WTC11 (cell line): Measurements from ENCODE around the gene FAM131C. TPM values are rescaled to one million over a fixed set of nuclear protein-coding genes. Genes with fewer than 3 reads are reported as not detected.

Source experiments
- ATAC-seq: fragments of 200-7000 bp; cut with Tn5 transposase; 2 replicates; pipeline ENCODE4 v1.10.0; 2021; ENCODE audit warnings: mild to moderate bottlenecking, moderate library complexity
- CTCF ChIA-PET: fragments of 300-600 bp; sonication (Branson Sonifier 250); formaldehyde crosslinking; loops from one replicate; lab custom pipeline; 2021; ENCODE audit warnings: antibody characterized with exemption; lab: Charles Lee
- POLR2A ChIA-PET: fragments of 350-600 bp; sonication (Branson Sonifier 250); formaldehyde crosslinking; loops from one replicate; lab custom pipeline; 2021; ENCODE audit warnings: antibody characterized with exemption; lab: Charles Lee
- DNase-seq: peaks from one replicate; pipeline ENCODE4 v3.0.0; 2021; ENCODE audit warnings: low spot score
- H3K27ac Mint-ChIP-seq: 2 replicates; pipeline ENCODE4 v1.8.0; 2021; ENCODE audit warnings: mixed read lengths
- H3K27me3 Mint-ChIP-seq: 2 replicates; pipeline ENCODE4 v1.8.0; 2021; ENCODE audit warnings: low read depth, mild to moderate bottlenecking, moderate library complexity, mixed read lengths
- H3K36me3 Mint-ChIP-seq: 2 replicates; pipeline ENCODE4 v1.8.0; 2021; ENCODE audit warnings: mixed read lengths
- H3K4me1 Mint-ChIP-seq: 2 replicates; pipeline ENCODE4 v1.8.0; 2022; ENCODE audit warnings: mixed read lengths
- H3K4me3 Mint-ChIP-seq: 2 replicates; pipeline ENCODE4 v1.8.0; 2021; ENCODE audit warnings: mild to moderate bottlenecking, moderate library complexity, mixed read lengths
- H3K9me3 Mint-ChIP-seq: 2 replicates; pipeline ENCODE4 v1.8.0; 2021; ENCODE audit warnings: mixed read lengths
- CBFB ChIP-seq: sonication (generic); formaldehyde crosslinking; IDR thresholded peaks from 2 replicates; pipeline ENCODE4 v1.8.1; 2022; ENCODE audit warnings: mild to moderate bottlenecking, low read depth, missing genetic modification reagents
- EMX1 ChIP-seq: fragments of 250-450 bp; sonication (Bioruptor Pico); IDR thresholded peaks from 2 replicates; pipeline ENCODE4 v1.8.0; 2021; ENCODE audit warnings: mild to moderate bottlenecking
- HMGA2 ChIP-seq: fragments of 250-450 bp; sonication (Bioruptor Pico); IDR thresholded peaks from 2 replicates; pipeline ENCODE4 v1.4.0; 2021; ENCODE audit warnings: mild to moderate bottlenecking, moderate library complexity
- IRF2 ChIP-seq: sonication (generic); formaldehyde crosslinking; IDR thresholded peaks from 2 replicates; pipeline ENCODE4 v1.8.0; 2022; ENCODE audit warnings: low read depth, missing genetic modification reagents, borderline replicate concordance
- MYBL2 ChIP-seq: sonication (generic); formaldehyde crosslinking; IDR thresholded peaks from 2 replicates; pipeline ENCODE4 v1.8.1; 2023; ENCODE audit warnings: mild to moderate bottlenecking, moderate library complexity, missing genetic modification reagents
- ZNF138 ChIP-seq: sonication (generic); formaldehyde crosslinking; conservative IDR thresholded peaks from 2 replicates; pipeline ENCODE4 v1.8.1; 2022; ENCODE audit warnings: mild to moderate bottlenecking, moderate library complexity, missing genetic modification reagents
- total RNA-seq: library from RNA; stranded (reverse); gene quantifications from 3 replicates; pipeline ENCODE4 v1.2.3, GENCODE V29; 2021
- TF ChIP-seq, protein P1 (sequence below): fragments of 250-450 bp; sonication (Bioruptor Pico); IDR thresholded peaks from 2 replicates; pipeline ENCODE4 v1.9.0; 2021; ENCODE audit warnings: mild to moderate bottlenecking
- TF ChIP-seq, protein P2 (sequence below): sonication (generic); formaldehyde crosslinking; IDR thresholded peaks from 2 replicates; pipeline ENCODE4 v1.8.1; 2023; ENCODE audit warnings: mild to moderate bottlenecking, moderate library complexity, missing genetic modification reagents
- TF ChIP-seq, protein P3 (sequence below): fragments of 250-450 bp; sonication (Bioruptor Pico); IDR thresholded peaks from 2 replicates; pipeline ENCODE4 v1.9.0; 2021; ENCODE audit warnings: moderate library complexity, mild to moderate bottlenecking, inconsistent platforms, borderline replicate concordance
- TF ChIP-seq, protein P4 (sequence below): sonication (generic); formaldehyde crosslinking; IDR thresholded peaks from 2 replicates; pipeline ENCODE4 v1.8.0; 2022; ENCODE audit warnings: missing genetic modification reagents
- TF ChIP-seq, protein P5 (sequence below): sonication (generic); formaldehyde crosslinking; IDR thresholded peaks from 2 replicates; pipeline ENCODE4 v1.8.0; 2023; ENCODE audit warnings: mild to moderate bottlenecking, missing genetic modification reagents
- TF ChIP-seq, protein P6 (sequence below): sonication (generic); formaldehyde crosslinking; IDR thresholded peaks from 2 replicates; pipeline ENCODE4 v1.8.1; 2023; ENCODE audit warnings: mild to moderate bottlenecking, missing genetic modification reagents, borderline replicate concordance
- TF ChIP-seq, protein P7 (sequence below): sonication (generic); formaldehyde crosslinking; IDR thresholded peaks from 2 replicates; pipeline ENCODE4 v1.8.0; 2023; ENCODE audit warnings: missing genetic modification reagents
- TF ChIP-seq, protein P8 (sequence below): sonication (generic); formaldehyde crosslinking; IDR thresholded peaks from 2 replicates; pipeline ENCODE4 v1.8.1; 2023; ENCODE audit warnings: mild to moderate bottlenecking, missing genetic modification reagents, moderate library complexity

FAM131C gene
- total RNA-seq, 1 experiment from 2014 or later, result 1.4 TPM

DNA sequence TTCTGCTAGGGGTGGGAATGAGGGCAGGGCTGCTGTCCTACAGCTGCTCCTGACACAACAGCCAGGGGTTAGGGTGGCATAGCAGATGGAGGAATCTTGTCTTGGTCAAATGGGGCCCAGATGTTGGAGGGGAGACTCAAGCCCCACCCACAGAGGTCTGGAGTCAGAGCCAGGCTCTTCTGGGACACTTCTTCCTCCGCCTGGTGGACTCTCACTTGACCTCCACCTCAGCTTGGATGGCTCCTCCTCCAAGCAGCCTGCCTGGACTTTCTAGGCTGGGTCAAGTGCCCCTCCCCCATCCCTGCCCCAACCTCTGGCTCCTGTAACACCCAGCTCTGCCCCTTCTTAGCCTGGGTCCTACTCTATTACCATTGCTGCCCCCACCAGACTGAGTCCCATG lies 47.0 kb upstream of the FAM131C start:
- ChIA-PET CTCF (interaction anchor here (0.8 to 8.2 kb wide), 4 partner anchors 35 to 55 kb away, joined by 3 to 61 read pairs (median 15); partner anchors contain the start of gene EPHA2), POLR2A (no interaction called here)
- no peaks in the 10 kb centered on the region for H3K9me3 Mint-ChIP-seq
- no peaks in the 10 kb centered on the region for H3K27me3 Mint-ChIP-seq
- ATAC-seq, result peak; percentile 11; the same call in 1 of the 2 replicates
- peaks cover 67% of the 10 kb centered on the region for H3K4me1 Mint-ChIP-seq
- no peak overlapping the region for H3K4me3 Mint-ChIP-seq
- H3K36me3 Mint-ChIP-seq, result peaks cover 10% of the 10 kb centered on the region
- H3K27ac Mint-ChIP-seq, result no peak overlapping the region
- no peak for TF ChIP-seq EMX1 (CRISPR knock-in tag)
- no peak for TF ChIP-seq HMGA2 (CRISPR knock-in tag)
- TF ChIP-seq, protein P1, sequence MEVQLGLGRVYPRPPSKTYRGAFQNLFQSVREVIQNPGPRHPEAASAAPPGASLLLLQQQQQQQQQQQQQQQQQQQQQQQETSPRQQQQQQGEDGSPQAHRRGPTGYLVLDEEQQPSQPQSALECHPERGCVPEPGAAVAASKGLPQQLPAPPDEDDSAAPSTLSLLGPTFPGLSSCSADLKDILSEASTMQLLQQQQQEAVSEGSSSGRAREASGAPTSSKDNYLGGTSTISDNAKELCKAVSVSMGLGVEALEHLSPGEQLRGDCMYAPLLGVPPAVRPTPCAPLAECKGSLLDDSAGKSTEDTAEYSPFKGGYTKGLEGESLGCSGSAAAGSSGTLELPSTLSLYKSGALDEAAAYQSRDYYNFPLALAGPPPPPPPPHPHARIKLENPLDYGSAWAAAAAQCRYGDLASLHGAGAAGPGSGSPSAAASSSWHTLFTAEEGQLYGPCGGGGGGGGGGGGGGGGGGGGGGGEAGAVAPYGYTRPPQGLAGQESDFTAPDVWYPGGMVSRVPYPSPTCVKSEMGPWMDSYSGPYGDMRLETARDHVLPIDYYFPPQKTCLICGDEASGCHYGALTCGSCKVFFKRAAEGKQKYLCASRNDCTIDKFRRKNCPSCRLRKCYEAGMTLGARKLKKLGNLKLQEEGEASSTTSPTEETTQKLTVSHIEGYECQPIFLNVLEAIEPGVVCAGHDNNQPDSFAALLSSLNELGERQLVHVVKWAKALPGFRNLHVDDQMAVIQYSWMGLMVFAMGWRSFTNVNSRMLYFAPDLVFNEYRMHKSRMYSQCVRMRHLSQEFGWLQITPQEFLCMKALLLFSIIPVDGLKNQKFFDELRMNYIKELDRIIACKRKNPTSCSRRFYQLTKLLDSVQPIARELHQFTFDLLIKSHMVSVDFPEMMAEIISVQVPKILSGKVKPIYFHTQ, result no peak
- TF ChIP-seq, protein P2, sequence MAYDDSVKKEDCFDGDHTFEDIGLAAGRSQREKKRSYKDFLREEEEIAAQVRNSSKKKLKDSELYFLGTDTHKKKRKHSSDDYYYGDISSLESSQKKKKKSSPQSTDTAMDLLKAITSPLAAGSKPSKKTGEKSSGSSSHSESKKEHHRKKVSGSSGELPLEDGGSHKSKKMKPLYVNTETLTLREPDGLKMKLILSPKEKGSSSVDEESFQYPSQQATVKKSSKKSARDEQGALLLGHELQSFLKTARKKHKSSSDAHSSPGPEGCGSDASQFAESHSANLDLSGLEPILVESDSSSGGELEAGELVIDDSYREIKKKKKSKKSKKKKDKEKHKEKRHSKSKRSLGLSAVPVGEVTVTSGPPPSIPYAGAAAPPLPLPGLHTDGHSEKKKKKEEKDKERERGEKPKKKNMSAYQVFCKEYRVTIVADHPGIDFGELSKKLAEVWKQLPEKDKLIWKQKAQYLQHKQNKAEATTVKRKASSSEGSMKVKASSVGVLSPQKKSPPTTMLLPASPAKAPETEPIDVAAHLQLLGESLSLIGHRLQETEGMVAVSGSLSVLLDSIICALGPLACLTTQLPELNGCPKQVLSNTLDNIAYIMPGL (CRISPR knock-in tag), result no peak
- no peak for TF ChIP-seq ZNF138 (CRISPR knock-in tag)
- TF ChIP-seq IRF2 (CRISPR knock-in tag), result no peak
- TF ChIP-seq, protein P3, sequence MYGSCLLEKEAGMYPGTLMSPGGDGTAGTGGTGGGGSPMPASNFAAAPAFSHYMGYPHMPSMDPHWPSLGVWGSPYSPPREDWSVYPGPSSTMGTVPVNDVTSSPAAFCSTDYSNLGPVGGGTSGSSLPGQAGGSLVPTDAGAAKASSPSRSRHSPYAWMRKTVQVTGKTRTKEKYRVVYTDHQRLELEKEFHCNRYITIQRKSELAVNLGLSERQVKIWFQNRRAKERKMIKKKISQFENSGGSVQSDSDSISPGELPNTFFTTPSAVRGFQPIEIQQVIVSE (CRISPR knock-in tag), result no peak
- TF ChIP-seq, protein P4, sequence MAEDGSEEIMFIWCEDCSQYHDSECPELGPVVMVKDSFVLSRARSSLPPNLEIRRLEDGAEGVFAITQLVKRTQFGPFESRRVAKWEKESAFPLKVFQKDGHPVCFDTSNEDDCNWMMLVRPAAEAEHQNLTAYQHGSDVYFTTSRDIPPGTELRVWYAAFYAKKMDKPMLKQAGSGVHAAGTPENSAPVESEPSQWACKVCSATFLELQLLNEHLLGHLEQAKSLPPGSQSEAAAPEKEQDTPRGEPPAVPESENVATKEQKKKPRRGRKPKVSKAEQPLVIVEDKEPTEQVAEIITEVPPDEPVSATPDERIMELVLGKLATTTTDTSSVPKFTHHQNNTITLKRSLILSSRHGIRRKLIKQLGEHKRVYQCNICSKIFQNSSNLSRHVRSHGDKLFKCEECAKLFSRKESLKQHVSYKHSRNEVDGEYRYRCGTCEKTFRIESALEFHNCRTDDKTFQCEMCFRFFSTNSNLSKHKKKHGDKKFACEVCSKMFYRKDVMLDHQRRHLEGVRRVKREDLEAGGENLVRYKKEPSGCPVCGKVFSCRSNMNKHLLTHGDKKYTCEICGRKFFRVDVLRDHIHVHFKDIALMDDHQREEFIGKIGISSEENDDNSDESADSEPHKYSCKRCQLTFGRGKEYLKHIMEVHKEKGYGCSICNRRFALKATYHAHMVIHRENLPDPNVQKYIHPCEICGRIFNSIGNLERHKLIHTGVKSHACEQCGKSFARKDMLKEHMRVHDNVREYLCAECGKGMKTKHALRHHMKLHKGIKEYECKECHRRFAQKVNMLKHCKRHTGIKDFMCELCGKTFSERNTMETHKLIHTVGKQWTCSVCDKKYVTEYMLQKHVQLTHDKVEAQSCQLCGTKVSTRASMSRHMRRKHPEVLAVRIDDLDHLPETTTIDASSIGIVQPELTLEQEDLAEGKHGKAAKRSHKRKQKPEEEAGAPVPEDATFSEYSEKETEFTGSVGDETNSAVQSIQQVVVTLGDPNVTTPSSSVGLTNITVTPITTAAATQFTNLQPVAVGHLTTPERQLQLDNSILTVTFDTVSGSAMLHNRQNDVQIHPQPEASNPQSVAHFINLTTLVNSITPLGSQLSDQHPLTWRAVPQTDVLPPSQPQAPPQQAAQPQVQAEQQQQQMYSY (CRISPR knock-in tag), result no peak
- DNase-seq, result no peak

DNA sequence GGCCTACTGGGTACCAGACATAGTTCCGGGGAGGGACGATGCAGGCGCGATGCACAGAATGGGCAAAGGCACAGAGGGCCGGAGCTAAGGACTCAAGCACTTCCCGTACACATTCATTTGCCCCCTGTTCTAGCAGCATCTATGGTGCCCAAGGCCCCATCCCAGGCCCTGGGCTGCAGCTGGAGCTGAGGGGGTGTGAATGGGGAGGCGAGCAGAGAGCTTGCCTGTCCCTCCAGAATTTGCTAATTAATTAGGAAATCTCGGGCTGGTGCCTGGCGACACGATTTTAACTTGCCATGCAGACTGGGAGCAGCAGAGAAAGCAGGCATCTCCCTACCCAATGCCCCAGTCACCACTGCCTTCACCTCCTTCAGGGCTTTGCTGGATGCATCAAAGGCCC lies 46.5 kb upstream of the FAM131C start:
- no peaks in the 10 kb centered on the region for H3K9me3 Mint-ChIP-seq
- DNase-seq, result no peak
- H3K4me1 Mint-ChIP-seq, result peaks cover 71% of the 10 kb centered on the region
- H3K4me3 Mint-ChIP-seq, result no peak overlapping the region
- H3K36me3 Mint-ChIP-seq, result peaks cover 8% of the 10 kb centered on the region
- H3K27ac Mint-ChIP-seq, result no peak overlapping the region
- no peak for ATAC-seq
- ChIA-PET POLR2A (no interaction called here), CTCF (interaction anchor here (0.8 to 8.2 kb wide), 3 partner anchors 36 to 41 kb away, joined by 3 to 61 read pairs (median 24); partner anchors contain the start of gene EPHA2)
- no peaks in the 10 kb centered on the region for H3K27me3 Mint-ChIP-seq
- TF ChIP-seq, protein P5, sequence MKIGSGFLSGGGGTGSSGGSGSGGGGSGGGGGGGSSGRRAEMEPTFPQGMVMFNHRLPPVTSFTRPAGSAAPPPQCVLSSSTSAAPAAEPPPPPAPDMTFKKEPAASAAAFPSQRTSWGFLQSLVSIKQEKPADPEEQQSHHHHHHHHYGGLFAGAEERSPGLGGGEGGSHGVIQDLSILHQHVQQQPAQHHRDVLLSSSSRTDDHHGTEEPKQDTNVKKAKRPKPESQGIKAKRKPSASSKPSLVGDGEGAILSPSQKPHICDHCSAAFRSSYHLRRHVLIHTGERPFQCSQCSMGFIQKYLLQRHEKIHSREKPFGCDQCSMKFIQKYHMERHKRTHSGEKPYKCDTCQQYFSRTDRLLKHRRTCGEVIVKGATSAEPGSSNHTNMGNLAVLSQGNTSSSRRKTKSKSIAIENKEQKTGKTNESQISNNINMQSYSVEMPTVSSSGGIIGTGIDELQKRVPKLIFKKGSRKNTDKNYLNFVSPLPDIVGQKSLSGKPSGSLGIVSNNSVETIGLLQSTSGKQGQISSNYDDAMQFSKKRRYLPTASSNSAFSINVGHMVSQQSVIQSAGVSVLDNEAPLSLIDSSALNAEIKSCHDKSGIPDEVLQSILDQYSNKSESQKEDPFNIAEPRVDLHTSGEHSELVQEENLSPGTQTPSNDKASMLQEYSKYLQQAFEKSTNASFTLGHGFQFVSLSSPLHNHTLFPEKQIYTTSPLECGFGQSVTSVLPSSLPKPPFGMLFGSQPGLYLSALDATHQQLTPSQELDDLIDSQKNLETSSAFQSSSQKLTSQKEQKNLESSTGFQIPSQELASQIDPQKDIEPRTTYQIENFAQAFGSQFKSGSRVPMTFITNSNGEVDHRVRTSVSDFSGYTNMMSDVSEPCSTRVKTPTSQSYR, result no peak
- TF ChIP-seq, protein P6, sequence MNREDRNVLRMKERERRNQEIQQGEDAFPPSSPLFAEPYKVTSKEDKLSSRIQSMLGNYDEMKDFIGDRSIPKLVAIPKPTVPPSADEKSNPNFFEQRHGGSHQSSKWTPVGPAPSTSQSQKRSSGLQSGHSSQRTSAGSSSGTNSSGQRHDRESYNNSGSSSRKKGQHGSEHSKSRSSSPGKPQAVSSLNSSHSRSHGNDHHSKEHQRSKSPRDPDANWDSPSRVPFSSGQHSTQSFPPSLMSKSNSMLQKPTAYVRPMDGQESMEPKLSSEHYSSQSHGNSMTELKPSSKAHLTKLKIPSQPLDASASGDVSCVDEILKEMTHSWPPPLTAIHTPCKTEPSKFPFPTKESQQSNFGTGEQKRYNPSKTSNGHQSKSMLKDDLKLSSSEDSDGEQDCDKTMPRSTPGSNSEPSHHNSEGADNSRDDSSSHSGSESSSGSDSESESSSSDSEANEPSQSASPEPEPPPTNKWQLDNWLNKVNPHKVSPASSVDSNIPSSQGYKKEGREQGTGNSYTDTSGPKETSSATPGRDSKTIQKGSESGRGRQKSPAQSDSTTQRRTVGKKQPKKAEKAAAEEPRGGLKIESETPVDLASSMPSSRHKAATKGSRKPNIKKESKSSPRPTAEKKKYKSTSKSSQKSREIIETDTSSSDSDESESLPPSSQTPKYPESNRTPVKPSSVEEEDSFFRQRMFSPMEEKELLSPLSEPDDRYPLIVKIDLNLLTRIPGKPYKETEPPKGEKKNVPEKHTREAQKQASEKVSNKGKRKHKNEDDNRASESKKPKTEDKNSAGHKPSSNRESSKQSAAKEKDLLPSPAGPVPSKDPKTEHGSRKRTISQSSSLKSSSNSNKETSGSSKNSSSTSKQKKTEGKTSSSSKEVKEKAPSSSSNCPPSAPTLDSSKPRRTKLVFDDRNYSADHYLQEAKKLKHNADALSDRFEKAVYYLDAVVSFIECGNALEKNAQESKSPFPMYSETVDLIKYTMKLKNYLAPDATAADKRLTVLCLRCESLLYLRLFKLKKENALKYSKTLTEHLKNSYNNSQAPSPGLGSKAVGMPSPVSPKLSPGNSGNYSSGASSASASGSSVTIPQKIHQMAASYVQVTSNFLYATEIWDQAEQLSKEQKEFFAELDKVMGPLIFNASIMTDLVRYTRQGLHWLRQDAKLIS, result no peak
- TF ChIP-seq MYBL2 (CRISPR knock-in tag), result no peak
- no peak for TF ChIP-seq ZNF138 (CRISPR knock-in tag)
- TF ChIP-seq, protein P7, sequence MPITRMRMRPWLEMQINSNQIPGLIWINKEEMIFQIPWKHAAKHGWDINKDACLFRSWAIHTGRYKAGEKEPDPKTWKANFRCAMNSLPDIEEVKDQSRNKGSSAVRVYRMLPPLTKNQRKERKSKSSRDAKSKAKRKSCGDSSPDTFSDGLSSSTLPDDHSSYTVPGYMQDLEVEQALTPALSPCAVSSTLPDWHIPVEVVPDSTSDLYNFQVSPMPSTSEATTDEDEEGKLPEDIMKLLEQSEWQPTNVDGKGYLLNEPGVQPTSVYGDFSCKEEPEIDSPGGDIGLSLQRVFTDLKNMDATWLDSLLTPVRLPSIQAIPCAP, result no peak
- no peak for TF ChIP-seq CBFB (CRISPR knock-in tag)
- TF ChIP-seq, protein P8, sequence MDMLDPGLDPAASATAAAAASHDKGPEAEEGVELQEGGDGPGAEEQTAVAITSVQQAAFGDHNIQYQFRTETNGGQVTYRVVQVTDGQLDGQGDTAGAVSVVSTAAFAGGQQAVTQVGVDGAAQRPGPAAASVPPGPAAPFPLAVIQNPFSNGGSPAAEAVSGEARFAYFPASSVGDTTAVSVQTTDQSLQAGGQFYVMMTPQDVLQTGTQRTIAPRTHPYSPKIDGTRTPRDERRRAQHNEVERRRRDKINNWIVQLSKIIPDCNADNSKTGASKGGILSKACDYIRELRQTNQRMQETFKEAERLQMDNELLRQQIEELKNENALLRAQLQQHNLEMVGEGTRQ (CRISPR knock-in tag), result no peak
